Small intestine (tissue), 7 donors: ENCODE measurements around the gene RCAN1. TPM values are rescaled to one million over a fixed set of nuclear protein-coding genes. Genes with fewer than 3 reads are reported as not detected.
A peak's percentile ranks its signal among the peaks of the same experiment; 100 is the strongest.
"Not testable (repeated sequence)": the region's sequence is repeated elsewhere in the genome, so short reads cannot be mapped to it uniquely, and the experiment has no call there.

Source experiments
- DNase-seq, 2 donors: peaks; one replicate each; pipeline versions ENCODE4 v3.0.0 to v3.0.0-alpha.2; 2013
- FAIRE-seq: peaks from 2 replicates; lab custom pipeline; 2012; peaks lifted over from hg19 to GRCh38; lab: Jason Lieb, UNC
- H3K27ac ChIP-seq, 3 donors: one replicate each; pipeline ENCODE4 v1.5.1; 2013; ENCODE audit warnings: low read length in 2 of 3, mild to moderate bottlenecking in 2 of 3, control low read depth in 1 of 3, inconsistent platforms in 1 of 3, low read depth in 1 of 3, moderate library complexity in 1 of 3
- H3K27me3 ChIP-seq, 3 donors: one replicate each; pipeline ENCODE4 v1.6.1; 2013; ENCODE audit warnings: low read length in 3 of 3, inconsistent platforms in 1 of 3; ENCODE audit not compliant: control insufficient read depth in 3 of 3, insufficient read depth in 3 of 3
- H3K36me3 ChIP-seq, 3 donors: one replicate each; pipeline ENCODE4 v1.6.1; 2013; ENCODE audit warnings: low read length in 3 of 3, inconsistent platforms in 1 of 3, low read depth in 1 of 3, mild to moderate bottlenecking in 1 of 3, moderate library complexity in 1 of 3; ENCODE audit not compliant: control insufficient read depth in 3 of 3, insufficient read depth in 2 of 3
- H3K4me1 ChIP-seq, 3 donors: one replicate each; pipeline ENCODE4 v1.6.1; 2013; ENCODE audit warnings: low read length in 2 of 3, inconsistent platforms in 1 of 3, low read depth in 1 of 3, mild to moderate bottlenecking in 1 of 3, moderate library complexity in 1 of 3; ENCODE audit not compliant: control insufficient read depth in 3 of 3, insufficient read depth in 2 of 3
- H3K4me3 ChIP-seq, 3 donors: one replicate each; pipeline ENCODE4 v1.5.1; 2013; ENCODE audit warnings: low read length in 3 of 3, control low read depth in 1 of 3, inconsistent platforms in 1 of 3, low read depth in 1 of 3, mild to moderate bottlenecking in 1 of 3, moderate library complexity in 1 of 3
- H3K9me3 ChIP-seq, 2 donors: one replicate each; pipeline ENCODE4 v1.6.1; 2013; ENCODE audit warnings: low read depth in 1 of 2, low read length in 1 of 2; ENCODE audit not compliant: control insufficient read depth in 2 of 2, insufficient read depth in 1 of 2
- WGBS, 3 donors: extraction: QIAGEN DNeasy Blood & Tissue Kit; methylation state at CpG; one replicate each; pipeline ENCODE4 v1.1.7; 2013; 5-methylcytosine and 5-hydroxymethylcytosine counted together
- polyA plus RNA-seq, 4 donors: library from polyadenylated mRNA; stranded (reverse) in 3 of 4; unstranded in 1 of 4; fragments of 200-250 nt in 3 of 4; fragments of 120-200 nt in 1 of 4; gene quantifications; one replicate each; pipeline versions ENCODE4 v1.2.1 to v1.2.3, GENCODE V29; 2013
- donor health status: healthy with polysubstance abuse.
- donor health status: control.
- donor health status: control.
- donor health status: Bipolar disorder and iron deficiency.
- donor health status: healthy.

RCAN1 gene
- polyA plus RNA-seq, 4 donors, result 23.6 to 46.8 (median 35.3) TPM

DNA sequence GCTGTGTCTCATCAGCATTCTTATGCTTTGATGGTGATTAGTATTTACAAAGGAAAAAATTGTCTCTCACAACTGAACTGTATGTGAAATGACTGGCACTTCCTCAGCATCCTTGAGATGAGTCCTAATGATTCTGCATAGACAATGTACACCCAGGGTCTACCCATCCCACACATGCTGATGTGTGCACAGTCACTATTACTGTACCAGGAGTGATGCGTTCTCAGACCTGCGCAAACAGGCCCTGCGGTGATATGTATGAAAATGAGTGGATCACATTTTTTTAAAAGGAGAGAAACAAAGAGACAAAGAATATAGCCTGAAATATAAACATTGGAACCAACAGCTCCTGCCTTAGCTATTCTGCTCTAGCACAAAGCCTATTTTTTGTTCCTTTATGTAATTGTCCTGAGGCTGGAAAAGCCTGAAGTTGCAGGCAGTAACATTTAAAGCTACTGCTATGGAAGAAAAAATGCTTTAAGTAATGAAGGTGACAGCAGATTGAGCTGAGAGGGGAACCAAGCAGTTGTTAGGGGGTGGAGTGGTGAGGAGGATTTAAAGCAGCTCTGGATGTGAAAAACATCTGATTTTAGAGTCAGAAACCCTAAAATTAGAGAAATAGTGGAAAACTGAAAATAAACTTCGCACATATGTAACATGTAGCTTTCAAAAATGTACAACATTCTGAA, 5.5 kb downstream of the RCAN1 start:
- Histone ChIP-seq H3K36me3 (no peaks in the 10 kb centered on the region), H3K27ac (no peak overlapping the region), H3K27me3 (peaks cover 0 to 2% (median 0%) of the 10 kb centered on the region in 3 donors), H3K4me1 (peaks cover 0 to 6% (median 0%) of the 10 kb centered on the region in 3 donors), H3K4me3 (no peak overlapping the region), H3K9me3 (no peaks in the 10 kb centered on the region)
- DNase-seq (no peak), FAIRE-seq (no peak)
- WGBS, 3 donors, result 95 to 98% (median 97%) methylated on average over 4 of the region's 4 CpGs

DNA sequence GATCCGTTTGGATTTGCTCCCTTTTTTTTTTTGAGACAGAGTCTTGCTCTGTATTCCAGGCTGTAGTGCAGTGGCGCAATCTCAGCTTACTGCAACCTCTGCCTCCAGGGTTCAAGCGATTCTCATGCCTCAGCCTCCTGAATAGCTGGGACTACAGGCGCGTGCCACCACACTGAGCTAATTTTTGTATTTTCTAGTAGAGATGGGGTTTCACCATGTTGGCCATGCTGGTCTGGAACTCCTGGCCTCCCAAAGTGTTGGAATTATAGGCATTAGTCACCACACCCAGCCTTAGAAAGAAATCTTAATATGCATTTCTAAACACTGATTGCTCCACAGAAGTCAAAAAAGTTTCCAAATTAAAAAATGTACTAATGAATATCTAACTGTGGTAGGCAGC, 7.5 kb downstream of the RCAN1 start:
- not testable (repeated sequence) for H3K9me3 ChIP-seq, DNase-seq, H3K36me3 ChIP-seq, FAIRE-seq, H3K4me3 ChIP-seq, H3K27ac ChIP-seq, H3K4me1 ChIP-seq, H3K27me3 ChIP-seq
- WGBS, 3 donors, result 93 to 98% (median 95%) methylated on average over 5 of the region's 5 CpGs

DNA sequence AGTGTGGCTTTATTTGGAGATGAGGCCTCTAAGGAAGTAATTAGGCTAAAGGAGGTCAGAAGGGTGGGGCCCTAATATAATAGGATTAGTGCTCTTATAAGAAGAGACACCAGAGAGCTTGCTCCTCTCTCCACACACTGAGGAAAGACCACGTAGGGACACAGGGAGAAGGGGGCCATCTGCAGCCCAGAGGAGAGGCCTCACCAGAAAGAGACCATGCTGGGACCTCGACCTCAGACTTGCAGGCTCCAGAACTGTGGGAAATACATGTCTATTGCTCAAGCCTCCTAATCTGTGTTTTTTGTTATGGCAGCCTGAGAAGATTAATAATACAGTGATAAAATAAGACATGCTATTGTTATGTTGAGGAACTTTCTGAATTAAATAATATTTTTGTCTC, 8.3 kb downstream of the RCAN1 start:
- H3K36me3 ChIP-seq, result no peaks in the 10 kb centered on the region
- H3K9me3 ChIP-seq, result no peaks in the 10 kb centered on the region
- peaks cover 0 to 10% (median 0%) of the 10 kb centered on the region in 3 donors for H3K4me1 ChIP-seq
- H3K27ac ChIP-seq, result no peak overlapping the region
- FAIRE-seq (no peak), DNase-seq (no peak)
- H3K4me3 ChIP-seq, result no peak overlapping the region
- no peaks in the 10 kb centered on the region for H3K27me3 ChIP-seq
- WGBS, 3 donors, result 43 to 69% (median 61%) methylated on average over 2 of the region's 2 CpGs

DNA sequence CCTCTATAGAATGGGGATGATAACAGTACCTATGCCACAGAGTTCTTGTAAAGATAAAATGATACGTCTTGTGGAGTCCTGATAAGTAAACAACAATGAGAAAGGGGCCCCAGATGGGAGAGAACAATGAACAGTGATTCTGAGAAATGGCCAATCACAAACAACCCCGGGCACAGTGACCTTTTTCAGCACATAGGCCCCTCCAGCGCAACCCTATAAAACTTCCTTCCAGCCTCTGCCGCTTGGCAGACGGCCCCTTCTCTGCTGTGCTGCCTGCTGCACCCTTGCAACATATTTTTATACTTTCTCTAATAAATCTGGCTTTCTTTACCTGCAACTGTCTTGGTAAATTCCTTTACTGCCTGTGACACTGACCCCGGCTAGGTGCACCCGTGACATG, 8.9 kb downstream of the RCAN1 start:
- H3K27ac ChIP-seq, result no peak overlapping the region
- WGBS, 3 donors, result 84 to 88% (median 87%) methylated on average over 7 of the region's 7 CpGs
- H3K9me3 ChIP-seq, result no peaks in the 10 kb centered on the region
- DNase-seq (no peak), FAIRE-seq (no peak)
- H3K4me3 ChIP-seq, result no peak overlapping the region
- no peaks in the 10 kb centered on the region for H3K36me3 ChIP-seq
- H3K27me3 ChIP-seq, result no peaks in the 10 kb centered on the region
- H3K4me1 ChIP-seq, result peaks cover 0 to 10% (median 0%) of the 10 kb centered on the region in 3 donors

DNA sequence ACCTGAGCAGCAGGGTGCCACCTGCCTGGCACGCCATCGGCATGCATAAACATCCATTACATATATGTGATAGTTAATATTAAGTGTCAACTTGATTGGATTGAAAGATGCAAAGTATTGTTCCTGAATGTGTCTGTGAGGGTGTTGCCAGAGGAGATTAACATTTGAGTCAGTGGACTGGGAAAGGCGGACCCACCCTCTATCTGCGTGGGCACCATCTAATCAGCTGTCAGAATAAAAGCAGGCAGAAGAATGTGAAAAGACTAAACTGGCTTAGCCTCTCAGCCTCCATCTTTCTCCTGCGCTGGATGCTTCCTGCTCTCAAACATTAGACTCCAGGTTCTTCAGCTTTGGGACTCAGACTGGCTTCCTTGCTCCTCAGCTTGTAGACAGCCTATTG, 10.0 kb downstream of the RCAN1 start:
- not testable (repeated sequence) for H3K27me3 ChIP-seq, H3K4me3 ChIP-seq, DNase-seq, H3K9me3 ChIP-seq, FAIRE-seq, H3K27ac ChIP-seq, H3K36me3 ChIP-seq
- H3K4me1 ChIP-seq, result peaks cover 0 to 10% (median 4%) of the 10 kb centered on the region in 3 donors
- WGBS, 3 donors, result 94 to 99% (median 95%) methylated on average over 5 of the region's 5 CpGs

DNA sequence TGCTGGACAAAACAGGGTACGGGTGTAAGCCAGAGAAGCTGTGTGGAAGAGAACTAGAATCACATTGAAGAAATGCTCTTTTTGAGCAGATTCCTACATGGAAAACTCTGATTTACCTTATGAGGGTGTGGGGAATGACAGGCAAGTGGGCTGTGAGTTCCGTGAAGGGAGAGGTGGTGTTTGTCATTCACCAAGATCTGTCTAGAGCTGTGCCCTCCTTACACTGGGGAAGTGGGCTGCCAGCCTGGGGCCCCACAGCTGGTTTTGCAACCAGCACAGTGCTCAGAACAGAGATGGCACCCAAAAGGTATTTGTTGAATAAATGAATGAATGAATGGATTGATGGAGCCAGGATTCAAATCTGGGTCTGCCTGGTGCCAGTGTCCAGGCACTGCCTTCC, 10.4 kb downstream of the RCAN1 start:
- Histone ChIP-seq H3K9me3 (no peaks in the 10 kb centered on the region), H3K36me3 (no peaks in the 10 kb centered on the region), H3K27me3 (no peaks in the 10 kb centered on the region), H3K4me3 (no peak overlapping the region), H3K27ac (no peak overlapping the region), H3K4me1 (peaks cover 0 to 12% (median 5%) of the 10 kb centered on the region in 3 donors)
- no peak for FAIRE-seq
- DNase-seq, result no peak
- WGBS, 3 donors, result 88 to 95% (median 90%) methylated on average over 2 of the region's 2 CpGs

DNA sequence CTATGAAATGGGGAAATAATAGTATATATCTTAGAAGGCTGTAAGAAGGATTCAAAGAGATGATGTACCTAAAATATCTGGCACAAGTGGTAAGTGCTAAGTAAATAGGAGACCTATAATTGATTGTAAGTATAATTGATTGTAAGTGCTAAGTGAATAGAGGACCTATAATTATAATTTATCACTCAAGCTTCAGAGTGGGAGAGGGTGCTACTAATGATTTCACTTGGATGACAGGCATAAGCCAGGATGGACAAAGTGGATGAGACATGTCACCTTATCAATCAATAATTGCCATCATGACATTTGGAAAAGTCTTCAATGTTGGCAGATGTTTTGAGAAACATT, 11.2 kb downstream of the RCAN1 start:
- Histone ChIP-seq H3K9me3 (no peaks in the 10 kb centered on the region), H3K36me3 (no peaks in the 10 kb centered on the region), H3K4me3 (no peak overlapping the region), H3K27me3 (no peaks in the 10 kb centered on the region), H3K27ac (no peak overlapping the region), H3K4me1 (peaks cover 0 to 12% (median 5%) of the 10 kb centered on the region in 3 donors)
- no peak for FAIRE-seq
- DNase-seq, result no peak

DNA sequence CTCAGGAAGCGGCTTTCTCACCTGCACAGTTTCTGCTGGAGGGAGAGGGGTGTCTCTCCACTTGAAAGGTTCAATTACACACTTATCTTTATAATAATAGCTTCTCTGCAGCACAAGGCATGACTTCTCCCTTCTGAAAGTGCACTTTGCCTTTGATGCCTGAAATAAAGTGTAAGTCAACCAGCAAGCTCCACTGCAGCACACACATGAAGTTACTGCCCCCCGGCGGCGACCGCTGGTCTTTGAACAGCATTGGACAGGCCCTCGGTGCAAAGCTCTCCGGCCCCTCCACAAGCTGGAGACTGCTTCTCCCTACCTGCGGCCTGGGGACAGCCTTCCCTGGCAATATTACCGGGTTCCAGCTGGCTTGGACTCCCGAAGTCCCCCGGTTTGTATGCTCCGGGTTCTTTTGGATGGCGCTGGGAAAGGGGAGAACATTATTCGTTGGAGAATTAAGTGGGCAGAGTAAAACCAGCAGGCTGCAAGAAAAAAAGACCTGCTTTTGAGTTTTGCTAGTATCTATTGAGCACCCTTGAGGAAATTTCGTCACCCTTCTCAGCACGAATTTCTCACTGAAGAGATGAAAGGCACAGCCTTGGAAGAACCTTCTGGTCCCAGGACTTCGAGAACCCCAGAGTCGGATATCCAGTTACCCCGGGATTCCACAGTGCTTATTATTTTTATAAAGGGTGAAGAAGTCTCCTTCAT, 11.8 kb downstream of the RCAN1 start:
- H3K4me3 ChIP-seq, result no peak overlapping the region
- no peaks in the 10 kb centered on the region for H3K9me3 ChIP-seq
- DNase-seq (peak; percentile 88 to 91), FAIRE-seq (no peak)
- peaks cover 0 to 12% (median 5%) of the 10 kb centered on the region in 3 donors for H3K4me1 ChIP-seq
- WGBS, 3 donors, result 31 to 41% (median 35%) methylated on average over 19 of the region's 19 CpGs
- peak overlapping the region in 1 of 3 donors; percentile 59 for H3K27ac ChIP-seq
- H3K27me3 ChIP-seq, result no peaks in the 10 kb centered on the region
- H3K36me3 ChIP-seq, result no peaks in the 10 kb centered on the region
